GM12878 (cell line): Measurements from ENCODE around the gene KLHL10. TPM values are rescaled to one million over a fixed set of nuclear protein-coding genes. Genes with fewer than 3 reads are reported as not detected.
A peak's percentile ranks its signal among the peaks of the same experiment; 100 is the strongest.

ENCODE experiments used
- ATF2 ChIP-seq: IDR thresholded peaks from 2 replicates; pipeline ENCODE4 v1.6.1; 2012; ENCODE audit warnings: low read length, inconsistent platforms
- BHLHE40 ChIP-seq, 2 experiments: fragments of 450-650 bp in 1 of 2; IDR thresholded peaks; 2 replicates each; pipeline ENCODE4 v1.6.1; 2011 to 2017; ENCODE audit warnings: low read depth in 2 of 2, borderline replicate concordance in 1 of 2, improper control_type of control experiment in 1 of 2, low read length in 1 of 2, mild to moderate bottlenecking in 1 of 2
- CBFB ChIP-seq: IDR thresholded peaks from 2 replicates; pipeline ENCODE4 v1.6.1; 2016; ENCODE audit warnings: antibody characterized with exemption, low read depth
- E2F4 ChIP-seq: IDR thresholded peaks from 2 replicates; pipeline ENCODE4 v1.6.1; 2012; ENCODE audit warnings: low read depth, low read length, improper control_type of control experiment
- FOXK2 ChIP-seq: fragments of 450-650 bp; IDR thresholded peaks from 2 replicates; pipeline ENCODE4 v1.6.1; 2017; ENCODE audit warnings: mild to moderate bottlenecking, moderate library complexity
- GABPA ChIP-seq: IDR thresholded peaks from 2 replicates; pipeline ENCODE4 v1.6.1; 2014; ENCODE audit warnings: antibody characterized with exemption, low read depth, mild to moderate bottlenecking, inconsistent platforms
- HDAC6 ChIP-seq: fragments of 200-600 bp; sonication (generic); IDR thresholded peaks from one replicate; pipeline ENCODE4 v1.8.0; 2017; ENCODE audit warnings: antibody characterized with exemption; ENCODE audit not compliant: unreplicated experiment
- IRF5 ChIP-seq: fragments of 450-650 bp; IDR thresholded peaks from 2 replicates; pipeline ENCODE4 v1.6.1; 2017; ENCODE audit warnings: borderline replicate concordance
- MTA3 ChIP-seq: IDR thresholded peaks from 2 replicates; pipeline ENCODE4 v1.6.1; 2012; ENCODE audit warnings: low read length, inconsistent platforms, borderline replicate concordance
- NFYA ChIP-seq: IDR thresholded peaks from 2 replicates; pipeline ENCODE4 v1.6.1; 2011; ENCODE audit warnings: low read depth, mild to moderate bottlenecking, low read length, improper control_type of control experiment, borderline replicate concordance
- NR2C2 ChIP-seq: IDR thresholded peaks from 2 replicates; pipeline ENCODE4 v1.6.1; 2011; ENCODE audit warnings: borderline replicate concordance, low read depth; ENCODE audit not compliant: control insufficient read depth, insufficient read length
- RB1 ChIP-seq: fragments of 450-650 bp; formaldehyde crosslinking; IDR thresholded peaks from 2 replicates; pipeline ENCODE4 v1.6.1; 2017; ENCODE audit warnings: mild to moderate bottlenecking, borderline replicate concordance
- SIN3A ChIP-seq: IDR thresholded peaks from 2 replicates; pipeline ENCODE4 v1.6.1; 2012; ENCODE audit warnings: low read depth, low read length, improper control_type of control experiment
- SP1 ChIP-seq: IDR thresholded peaks from one replicate; pipeline ENCODE4 v1.6.1; 2011; ENCODE audit warnings: low read depth, low read length
- SPI1 ChIP-seq: IDR thresholded peaks from 2 replicates; pipeline ENCODE4 v1.6.1; 2011; ENCODE audit warnings: low read depth, mild to moderate bottlenecking, low read length, moderate library complexity, borderline replicate concordance; ENCODE audit not compliant: insufficient read depth
- STAT3 ChIP-seq: IDR thresholded peaks from 2 replicates; pipeline ENCODE4 v1.6.1; 2011; ENCODE audit warnings: low read depth, low read length, improper control_type of control experiment
- TCF3 ChIP-seq: IDR thresholded peaks from 2 replicates; pipeline ENCODE4 v1.6.1; 2012; ENCODE audit warnings: low read depth, mild to moderate bottlenecking, low read length, borderline replicate concordance; ENCODE audit not compliant: insufficient read depth
- TCF7 ChIP-seq: IDR thresholded peaks from 2 replicates; pipeline ENCODE4 v1.6.1; 2014; ENCODE audit warnings: antibody characterized with exemption, borderline replicate concordance
- USF2 ChIP-seq: IDR thresholded peaks from 2 replicates; pipeline ENCODE4 v1.6.1; 2011; ENCODE audit warnings: low read depth, low read length, improper control_type of control experiment, borderline replicate concordance
- ZNF207 ChIP-seq: fragments of 450-650 bp; IDR thresholded peaks from 2 replicates; pipeline ENCODE4 v1.6.1; 2014; ENCODE audit warnings: antibody characterized with exemption, mild to moderate bottlenecking, borderline replicate concordance
- ZNF217 ChIP-seq: fragments of 450-650 bp; IDR thresholded peaks from 2 replicates; pipeline ENCODE4 v1.6.1; 2017; ENCODE audit warnings: antibody characterized with exemption, mild to moderate bottlenecking
- polyA plus RNA-seq, 11 experiments: library from polyadenylated mRNA; depleted of rRNA in 4 of 11; unstranded in 6 of 11; stranded (reverse) in 5 of 11; fragments of >200 nt; fragmentation: Nextera tagmentation in 4 of 11; fragmentation: Illumina TruSeq in 1 of 11; extraction: Ambion mirVana in 4 of 11; extraction: Trizol in 1 of 11; gene quantifications; 1 replicate in 1 of 11; 2 replicates in 10 of 11; pipeline versions ENCODE4 v1.2.1 to v1.2.3, GENCODE V29; 2011 to 2016; ENCODE audit warnings: inconsistent platforms in 2 of 11, missing spikeins in 2 of 11, low read depth in 1 of 11
- total RNA-seq, 4 experiments: library from RNA; depleted of rRNA in 3 of 4; stranded (reverse); fragments of >200 nt in 3 of 4; fragmentation: Illumina TruSeq in 1 of 4; extraction: Trizol in 1 of 4; gene quantifications; 2 replicates each; pipeline versions ENCODE4 v1.2.1 to v1.2.3, GENCODE V29; 2013 to 2021
- TF ChIP-seq, protein P1 (sequence below): fragments of 450-650 bp; formaldehyde crosslinking; IDR thresholded peaks from 2 replicates; pipeline ENCODE4 v1.4.0; 2022; ENCODE audit warnings: mild to moderate bottlenecking, moderate library complexity

Gene KLHL10
- total and polyA plus RNA-seq, 10 of the 15 experiments (the other 5 are each of a cell fraction or from before 2014, with no cell fraction given), result 0.13 to 0.62 (median 0.20) TPM; not detected in 4

DNA sequence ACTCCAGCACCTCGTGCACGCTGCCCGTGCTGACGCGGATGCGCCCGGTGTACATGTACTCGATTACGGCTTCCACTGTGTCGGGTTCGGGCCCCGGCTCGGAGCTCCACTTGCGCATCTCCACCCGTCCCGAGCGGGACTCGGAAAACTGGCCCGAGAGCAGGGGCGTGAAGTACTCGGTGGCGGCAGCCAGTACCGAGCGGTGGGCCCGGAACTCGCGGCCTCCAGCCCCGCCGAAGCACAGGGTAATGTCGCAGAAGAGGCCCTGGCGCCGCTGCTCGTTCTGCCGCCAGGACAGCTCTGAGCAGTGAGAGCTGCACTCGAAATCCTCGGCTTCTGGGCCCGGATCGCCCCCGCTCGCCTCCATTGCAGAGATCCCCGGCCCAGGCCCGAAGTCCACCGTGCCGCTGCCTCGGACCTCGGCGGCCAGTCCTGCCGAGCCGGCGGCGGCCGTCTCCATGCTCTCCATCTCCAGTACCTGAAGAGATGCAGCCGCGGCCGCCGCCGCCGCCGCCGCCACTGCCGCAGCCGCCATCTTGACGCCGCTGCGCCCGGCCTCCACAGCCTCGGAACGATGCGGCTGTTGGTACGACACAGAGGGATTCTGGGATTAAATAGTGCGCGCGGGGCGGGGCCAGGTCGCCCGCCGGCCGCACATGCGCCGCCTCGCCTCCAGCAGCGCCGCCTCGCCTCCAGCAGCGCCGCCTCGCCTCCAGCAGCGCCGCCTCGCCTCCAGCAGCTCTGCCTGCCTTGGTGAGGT lies 27.4 kb downstream of the KLHL10 start, which contains the start of gene KLHL11 (continued):
- no peak for TF ChIP-seq NR2C2
- TF ChIP-seq NFYA, result no peak
- TF ChIP-seq USF2, result no peak
- peak; percentile 52; a peak in 3 of 4 replicates for TF ChIP-seq BHLHE40 (IDR thresholded peaks at IDR 0.05; ENCODE audit: borderline replicate concordance in 1 of 2, low read depth in 2 of 2, low read length in 1 of 2)
- TF ChIP-seq RB1, result no peak
- no peak for TF ChIP-seq ATF2
- 0 out of 2 replicates have a peak, but pooled peaks have one; percentile 74 for TF ChIP-seq ZNF207
- TF ChIP-seq E2F4, result no peak
- no peak for TF ChIP-seq SPI1
- no peak for TF ChIP-seq GABPA
- no peak for TF ChIP-seq CBFB
- TF ChIP-seq SIN3A, result peak; percentile 30; the same call in 1 of the 2 replicates
- TF ChIP-seq TCF3, result no peak
- TF ChIP-seq STAT3, result no peak
- no peak for TF ChIP-seq HDAC6
- TF ChIP-seq IRF5, result no peak
- TF ChIP-seq, protein P1, sequence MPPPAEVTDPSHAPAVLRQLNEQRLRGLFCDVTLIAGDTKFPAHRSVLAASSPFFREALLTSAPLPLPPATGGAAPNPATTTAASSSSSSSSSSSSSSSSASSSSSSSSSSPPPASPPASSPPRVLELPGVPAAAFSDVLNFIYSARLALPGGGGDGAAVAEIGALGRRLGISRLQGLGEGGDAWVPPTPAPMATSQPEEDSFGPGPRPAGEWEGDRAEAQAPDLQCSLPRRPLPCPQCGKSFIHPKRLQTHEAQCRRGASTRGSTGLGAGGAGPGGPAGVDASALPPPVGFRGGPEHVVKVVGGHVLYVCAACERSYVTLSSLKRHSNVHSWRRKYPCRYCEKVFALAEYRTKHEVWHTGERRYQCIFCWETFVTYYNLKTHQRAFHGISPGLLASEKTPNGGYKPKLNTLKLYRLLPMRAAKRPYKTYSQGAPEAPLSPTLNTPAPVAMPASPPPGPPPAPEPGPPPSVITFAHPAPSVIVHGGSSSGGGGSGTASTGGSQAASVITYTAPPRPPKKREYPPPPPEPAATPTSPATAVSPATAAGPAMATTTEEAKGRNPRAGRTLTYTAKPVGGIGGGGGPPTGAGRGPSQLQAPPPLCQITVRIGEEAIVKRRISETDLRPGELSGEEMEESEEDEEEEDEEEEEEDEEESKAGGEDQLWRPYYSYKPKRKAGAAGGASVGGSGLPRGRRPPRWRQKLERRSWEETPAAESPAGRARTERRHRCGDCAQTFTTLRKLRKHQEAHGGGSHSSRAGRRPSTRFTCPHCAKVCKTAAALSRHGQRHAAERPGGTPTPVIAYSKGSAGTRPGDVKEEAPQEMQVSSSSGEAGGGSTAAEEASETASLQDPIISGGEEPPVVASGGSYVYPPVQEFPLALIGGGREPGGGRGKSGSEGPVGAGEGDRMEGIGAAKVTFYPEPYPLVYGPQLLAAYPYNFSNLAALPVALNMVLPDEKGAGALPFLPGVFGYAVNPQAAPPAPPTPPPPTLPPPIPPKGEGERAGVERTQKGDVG (CRISPR knock-in tag), result no peak
- no peak for TF ChIP-seq MTA3
- TF ChIP-seq ZNF217, result no peak
- TF ChIP-seq TCF7, result no peak
- TF ChIP-seq SP1, result no peak
- no peak for TF ChIP-seq FOXK2
